HAP-1 (cell line): ENCODE measurements around the gene ZFHX2.

Experiments used
- DNase-seq, 2 experiments: peaks; one replicate each; pipeline ENCODE4 v3.0.0-alpha.2; 2016 to 2020; ENCODE audit warnings: low spot score in 2 of 2
- H3K27me3 ChIP-seq: fragments of 250-450 bp; sonication (Bioruptor Pico); 2 replicates; pipeline ENCODE4 v1.5.1; 2020; ENCODE audit warnings: low read depth, mild to moderate bottlenecking, moderate library complexity
- H3K36me3 ChIP-seq: fragments of 250-450 bp; sonication (Bioruptor Pico); replicated peaks from 2 replicates; pipeline ENCODE4 v1.5.1; 2020; ENCODE audit warnings: mild to moderate bottlenecking
- H3K4me1 ChIP-seq: fragments of 250-450 bp; sonication (Bioruptor Pico); 2 replicates; pipeline ENCODE4 v1.5.1; 2020; ENCODE audit warnings: mild to moderate bottlenecking
- H3K4me3 ChIP-seq: fragments of 250-450 bp; sonication (Bioruptor Pico); 2 replicates; pipeline ENCODE4 v1.5.1; 2020; ENCODE audit warnings: mild to moderate bottlenecking, moderate library complexity
- H3K9me3 ChIP-seq: fragments of 250-450 bp; sonication (Bioruptor Pico); 2 replicates; pipeline ENCODE4 v1.5.1; 2020; ENCODE audit warnings: mild to moderate bottlenecking, moderate library complexity
- in situ Hi-C: fragments of 300-500 bp; cut with MboI; formaldehyde crosslinking; loops from 3 replicates; pipeline ENCODE4 v1.14.3; 2020; ENCODE audit warnings: low sequenced_read_pairs, inconsistent platforms, mixed read lengths

The ZFHX2 gene

GRCh38 chr14:23481979-23482822 lies 69.4 kb downstream of the ZFHX2 start:
- no peak for DNase-seq
- no peak overlapping the region for H3K4me3 ChIP-seq
- H3K36me3 ChIP-seq: peaks cover 27% of the 10 kb centered on the region

GRCh38 chr14:23481362-23481970 lies 70.1 kb downstream of the ZFHX2 start:
- peak in 1 of 2 experiments; percentile 29 for DNase-seq
- in situ Hi-C loops: loop anchor here (5.0 kb wide), 1 partner anchor 81 kb away; no protein-coding TSS in a partner anchor
- Histone ChIP-seq H3K4me1 (no peaks in the 10 kb centered on the region), H3K36me3 (peaks cover 33% of the 10 kb centered on the region), H3K4me3 (no peak overlapping the region), H3K9me3 (no peaks in the 10 kb centered on the region), H3K27me3 (no peaks in the 10 kb centered on the region)

More at GRCh38 chr14:23481979-23482822, 69.4 kb downstream of the ZFHX2 start:
- H3K9me3 ChIP-seq: no peaks in the 10 kb centered on the region
- no peaks in the 10 kb centered on the region for H3K4me1 ChIP-seq
- in situ Hi-C loops: loop anchor here (5.0 kb wide), 1 partner anchor 80 kb away; no protein-coding TSS in a partner anchor
- no peaks in the 10 kb centered on the region for H3K27me3 ChIP-seq

GRCh38 chr14:23478109-23478759 lies 73.3 kb downstream of the ZFHX2 start:
- Histone ChIP-seq H3K4me3 (no peak overlapping the region), H3K9me3 (no peaks in the 10 kb centered on the region), H3K4me1 (no peaks in the 10 kb centered on the region), H3K36me3 (peaks cover 58% of the 10 kb centered on the region), H3K27me3 (no peaks in the 10 kb centered on the region)
- peak; percentile 43 to 73 for DNase-seq
- in situ Hi-C loops: no loop called here

GRCh38 chr14:23470947-23471346 lies 80.6 kb downstream of the ZFHX2 start:
- DNase-seq: no peak
- in situ Hi-C loops: no loop called here
- H3K36me3 ChIP-seq: peaks cover 45% of the 10 kb centered on the region

More at GRCh38 chr14:23470947-23471346, 80.6 kb downstream of the ZFHX2 start:
- Histone ChIP-seq H3K4me3 (no peak overlapping the region), H3K9me3 (0 out of 2 replicates have a peak, but pooled peaks cover 5% of the 10 kb centered on the region), H3K27me3 (no peaks in the 10 kb centered on the region), H3K4me1 (peaks cover 4% of the 10 kb centered on the region; the same call in 1 of the 2 replicates)
